ENCODE results near the gene SKAP2.

The SKAP2 gene

GRCh38 chr7:26638140-26638539 lies 226.2 kb downstream of the SKAP2 start:
- no peak for DNase-seq (ENCODE audit: low read depth, low spot score)

- DNase-seq (ENCODE audit: low read depth, low spot score): no peak
Observed at GRCh38 chr7:26637610-26638009, 226.8 kb downstream of the SKAP2 start.

DNA sequence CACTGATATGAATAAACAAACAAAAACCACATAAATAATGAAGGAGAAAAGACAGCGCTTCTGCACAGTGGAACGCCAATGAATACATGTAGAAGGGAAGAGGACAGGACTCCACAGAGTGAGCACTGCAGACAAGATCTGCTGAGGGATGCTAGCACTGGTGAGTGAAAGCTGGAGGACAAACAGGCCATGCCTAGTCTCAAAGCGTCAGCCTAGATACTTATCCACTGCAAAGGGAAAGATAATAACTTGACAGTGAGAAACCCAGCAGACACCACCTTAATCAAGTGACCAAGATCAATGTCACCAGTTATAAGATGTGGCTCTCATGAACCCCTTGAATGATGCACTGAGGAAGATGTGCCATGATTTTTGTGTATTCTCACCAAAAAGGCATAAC lies 227.6 kb downstream of the SKAP2 start:
- DNase-seq (ENCODE audit: low read depth, low spot score): no peak

DNA sequence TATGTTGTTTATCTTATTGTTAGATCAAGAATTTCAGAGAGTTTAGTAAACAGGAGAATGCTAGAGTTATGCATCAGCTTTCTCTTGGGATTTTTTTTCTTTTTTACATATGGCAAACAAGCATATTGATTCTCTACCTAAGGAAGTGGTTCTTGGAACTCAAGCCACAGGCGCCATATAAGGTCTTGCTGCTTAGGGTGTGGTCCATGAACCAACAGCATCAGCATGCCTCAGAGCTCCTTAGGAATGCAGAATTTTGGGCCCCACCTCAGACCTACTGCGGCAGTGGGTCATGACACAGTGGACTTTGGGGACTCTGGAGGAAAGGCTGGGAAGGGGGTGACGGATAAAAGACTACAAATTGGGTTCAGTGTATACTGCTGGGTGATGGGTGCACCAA lies 230.8 kb downstream of the SKAP2 start:
- DNase-seq (ENCODE audit: low read depth, low spot score): no peak

GRCh38 chr7:26631601-26632000 lies 232.8 kb downstream of the SKAP2 start:
- no peak for DNase-seq (ENCODE audit: low read depth, low spot score)

DNA sequence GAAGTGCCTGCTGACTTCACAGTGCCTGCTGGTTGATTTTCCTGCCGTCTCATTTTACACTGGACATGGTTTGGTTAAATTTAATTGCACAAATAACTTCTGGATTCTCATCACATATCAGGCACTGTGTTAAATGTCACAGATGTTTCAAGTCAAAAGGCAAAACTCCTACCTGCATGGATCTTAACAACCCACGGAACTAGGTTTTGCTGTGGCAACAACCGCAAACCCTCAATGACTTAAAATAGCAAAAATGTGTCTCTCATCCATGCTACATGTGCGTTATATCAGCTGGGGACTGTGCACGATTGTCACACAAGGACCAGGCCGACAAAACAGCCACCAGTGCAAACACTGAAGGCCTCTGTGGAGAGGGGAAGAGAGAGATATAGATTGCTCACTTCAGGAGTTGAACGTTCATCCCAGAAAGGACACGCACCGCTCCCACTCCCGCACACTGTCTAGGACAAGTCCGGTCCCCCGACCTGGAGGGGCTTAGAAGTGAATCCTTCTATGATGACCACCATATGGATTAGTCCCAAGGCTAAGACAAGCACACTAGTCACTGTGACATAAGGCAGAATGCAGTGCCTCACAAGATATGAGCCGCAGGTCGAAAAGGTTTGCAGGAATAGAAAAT lies 233.3 kb downstream of the SKAP2 start:
- DNase-seq (ENCODE audit: low read depth, low spot score): no peak

DNA sequence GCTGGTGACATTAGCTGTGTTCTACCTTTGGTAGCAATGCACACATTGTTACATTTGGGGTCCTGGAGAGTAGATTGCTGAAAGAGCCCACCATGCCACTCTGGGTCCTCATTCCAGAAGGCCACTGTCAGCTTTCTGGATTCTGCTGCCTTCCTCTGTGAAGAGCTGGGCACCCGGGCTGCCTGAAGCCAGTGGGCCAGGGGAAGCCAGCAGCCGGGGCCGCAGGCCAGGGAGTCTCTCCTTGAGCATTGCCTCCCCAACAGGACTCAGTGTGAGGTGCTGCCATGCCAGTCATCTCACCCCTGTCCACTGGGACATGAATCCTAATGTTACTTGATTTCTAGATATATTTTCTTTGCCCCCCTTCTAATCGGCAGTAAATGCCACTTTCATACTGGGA lies 234.0 kb downstream of the SKAP2 start:
- no peak for DNase-seq (ENCODE audit: low read depth, low spot score)

DNA sequence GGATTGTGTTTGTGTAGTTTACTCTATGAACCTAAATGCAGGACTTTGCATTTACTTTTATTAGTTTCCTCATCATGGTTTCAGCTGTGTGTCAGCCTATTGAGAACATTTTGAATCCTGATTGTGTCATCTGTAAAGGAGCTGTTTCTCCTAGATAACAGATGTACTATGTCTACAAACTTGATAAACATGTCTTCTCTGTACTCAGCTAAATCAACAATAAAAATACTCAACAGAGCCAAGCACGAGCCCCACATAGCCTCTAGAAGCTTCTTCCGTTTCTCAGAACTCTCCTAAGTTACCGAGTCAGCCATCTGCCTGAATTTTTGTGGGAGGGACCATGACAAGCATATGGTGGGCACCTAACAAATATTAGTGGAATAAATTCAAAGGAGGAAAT lies 234.7 kb downstream of the SKAP2 start:
- no peak for DNase-seq (ENCODE audit: low read depth, low spot score)

DNA sequence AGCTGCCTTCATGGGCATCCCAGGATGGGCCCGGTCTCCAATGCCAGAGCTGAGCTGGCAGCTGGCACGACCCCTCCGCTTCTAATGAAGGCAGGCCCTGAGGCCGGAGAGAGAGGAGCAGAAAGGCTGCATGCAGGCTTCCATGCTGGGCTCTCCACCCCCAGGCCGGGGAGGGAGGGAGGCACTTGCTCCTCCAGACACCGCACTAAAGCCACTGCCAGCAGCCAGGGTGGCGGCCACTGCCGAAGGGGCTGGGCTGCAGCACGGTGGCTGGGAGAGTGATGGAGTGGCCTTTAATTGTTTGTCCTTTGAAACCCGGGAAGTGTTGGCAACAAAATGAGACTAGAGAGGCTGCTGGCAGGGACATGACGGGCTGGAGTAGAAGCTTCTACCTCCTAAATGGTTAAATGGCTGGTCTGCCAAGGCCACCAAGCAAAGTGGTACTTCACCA lies 236.5 kb downstream of the SKAP2 start:
- peak; percentile 74 for DNase-seq (ENCODE audit: low read depth, low spot score)

- no peak for DNase-seq (ENCODE audit: low read depth, low spot score)
Observed at GRCh38 chr7:26627221-26627620, 237.2 kb downstream of the SKAP2 start.

GRCh38 chr7:26626687-26627086 lies 237.7 kb downstream of the SKAP2 start:
- no peak for DNase-seq (ENCODE audit: low read depth, low spot score)

- DNase-seq (ENCODE audit: low read depth, low spot score): no peak
Observed at GRCh38 chr7:26626156-26626555, 238.2 kb downstream of the SKAP2 start.

- DNase-seq (ENCODE audit: low read depth, low spot score): no peak
Observed at GRCh38 chr7:26625286-26625685, 239.1 kb downstream of the SKAP2 start.

DNA sequence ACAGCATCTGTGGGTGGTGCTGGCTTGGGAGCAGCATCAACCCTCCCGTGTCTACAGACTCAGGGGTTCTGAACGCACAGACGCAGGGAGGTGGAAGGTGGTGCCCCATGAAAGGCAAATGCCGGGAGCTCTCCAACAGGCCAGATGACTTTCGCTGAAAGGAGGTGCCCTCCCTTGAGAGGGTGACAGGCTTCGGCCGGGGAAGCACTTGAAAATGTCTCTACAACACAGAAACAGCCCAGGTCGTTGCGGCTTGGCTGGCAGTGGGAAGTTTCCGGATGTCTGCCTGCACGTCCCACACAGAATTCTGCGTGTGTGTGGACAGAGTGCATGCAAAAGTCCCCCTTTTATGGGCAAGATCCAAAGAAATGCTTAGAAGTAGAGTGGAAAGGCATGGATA lies 239.6 kb downstream of the SKAP2 start:
- no peak for DNase-seq (ENCODE audit: low read depth, low spot score)

- DNase-seq (ENCODE audit: low read depth, low spot score): no peak
Observed at GRCh38 chr7:26624431-26624830, 240.0 kb downstream of the SKAP2 start.

DNA sequence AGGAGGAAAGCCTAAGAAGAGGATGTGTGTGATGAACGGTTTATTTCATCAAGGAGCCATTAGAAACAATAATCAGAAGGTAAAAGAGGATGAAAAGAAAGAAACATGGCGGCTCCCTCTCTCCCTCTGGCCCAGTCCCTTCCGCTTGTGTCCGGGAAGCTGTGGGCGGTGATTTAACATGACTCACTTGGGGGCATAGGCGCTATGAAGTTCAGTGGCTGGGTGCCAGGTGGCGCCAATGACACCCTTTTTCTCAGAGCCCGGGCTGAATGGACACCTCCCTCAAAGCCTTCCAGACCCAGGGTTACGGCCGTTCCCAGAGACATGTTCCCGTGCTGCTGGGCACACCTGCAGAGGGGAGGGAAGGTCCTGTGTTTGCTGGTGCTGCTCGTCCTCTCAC lies 244.0 kb downstream of the SKAP2 start:
- DNase-seq (ENCODE audit: low read depth, low spot score): peak; percentile 74

GRCh38 chr7:26619348-26619984 lies 244.9 kb downstream of the SKAP2 start:
- DNase-seq (ENCODE audit: low read depth, low spot score): no peak

DNA sequence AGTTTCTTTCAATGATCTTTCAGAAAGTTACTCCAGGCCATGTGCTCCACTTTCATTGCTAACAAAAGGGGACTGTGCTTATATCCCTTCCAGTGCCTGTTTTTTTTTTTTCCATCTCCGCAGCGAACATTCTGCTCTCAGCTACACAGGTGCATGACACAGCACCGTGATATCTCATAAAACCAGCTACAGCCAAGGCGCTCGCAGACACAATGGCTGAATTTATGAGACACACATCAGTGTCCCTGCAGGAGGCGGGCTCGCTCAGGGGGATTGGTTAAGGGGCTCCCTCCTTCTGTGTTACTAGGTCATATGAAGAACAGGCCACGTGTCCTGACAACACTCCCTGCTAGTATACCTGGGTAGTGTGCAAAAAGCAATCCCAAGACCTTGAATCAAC lies 245.5 kb downstream of the SKAP2 start:
- no peak for DNase-seq (ENCODE audit: low read depth, low spot score)

DNA sequence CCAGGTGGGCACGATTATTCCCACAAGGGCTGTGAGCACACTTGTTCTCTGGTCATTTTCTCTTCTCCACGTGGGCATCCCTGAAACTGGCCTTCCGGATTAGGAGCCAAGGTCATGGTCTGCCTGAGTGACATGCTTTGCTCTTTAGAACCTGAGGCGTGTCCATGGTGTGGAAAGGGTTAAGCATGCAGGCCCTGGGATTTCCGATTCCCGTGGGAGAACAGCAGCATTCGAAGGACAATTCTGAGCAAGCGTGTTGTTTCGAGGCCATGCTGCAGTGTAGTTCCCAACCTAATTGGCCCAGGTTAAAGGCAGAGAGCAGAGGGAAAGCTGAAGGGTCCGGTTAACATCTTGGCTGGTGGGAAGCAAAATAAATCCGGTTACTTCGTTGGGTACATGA lies 245.9 kb downstream of the SKAP2 start:
- DNase-seq (ENCODE audit: low read depth, low spot score): no peak

Measured in ELF-1 (cell line).